Ovary (tissue), 3 donors: ENCODE measurements around the gene CRISPLD2.

Experiments
- CTCF ChIP-seq, 3 donors: fragments of 450-650 bp in 2 of 3; fragments of 200-600 bp in 1 of 3; IDR thresholded peaks; one replicate each; pipeline versions ENCODE4 v1.5.1 to v1.8.0; 2016 to 2022; ENCODE audit warnings: antibody characterized with exemption in 3 of 3, mild to moderate bottlenecking in 1 of 3
- EP300 ChIP-seq: sonication (generic); formaldehyde crosslinking; IDR thresholded peaks from one replicate; pipeline ENCODE4 v1.6.1; 2017; ENCODE audit warnings: antibody characterized with exemption
- POLR2A ChIP-seq: fragments of 450-650 bp; IDR thresholded peaks from one replicate; pipeline ENCODE4 v1.6.1; 2017; ENCODE audit warnings: antibody characterized with exemption, mild to moderate bottlenecking, moderate library complexity
- donor health status: DM: no; HTN: no; CAD: no.

- no peak for TF ChIP-seq CTCF (IDR thresholded peaks at IDR 0.05)
- no peak for TF ChIP-seq POLR2A
- TF ChIP-seq EP300: no peak
These were observed 91.9 kb downstream of the CRISPLD2 start for GRCh38 chr16:84911486-84912216.
